OCI-LY7 (cell line): ENCODE measurements around the gene CFAP107. TPM values are rescaled to one million over a fixed set of nuclear protein-coding genes. Genes with fewer than 3 reads are reported as not detected.

Experiments used
- BruUV-seq: library from RNA; stranded (reverse); fragments of 400-500 nt; replicated peaks from 2 replicates; lab custom pipeline; 2021; lab: Mats Ljungman, UMichigan
- CTCF ChIA-PET: fragments of 300-600 bp; sonication (Branson Sonifier 250); formaldehyde crosslinking; loops from one replicate; lab custom pipeline; 2022; ENCODE audit warnings: antibody characterized with exemption; ENCODE audit not compliant: unreplicated experiment; lab: Charles Lee
- POLR2A ChIA-PET: fragments of 300-600 bp; sonication (Branson Sonifier 250); formaldehyde crosslinking; loops from one replicate; lab custom pipeline; 2022; ENCODE audit warnings: antibody characterized with exemption; lab: Charles Lee
- DNase-seq: peaks from one replicate; pipeline ENCODE4 v3.0.0-alpha.2; 2015; ENCODE audit warnings: low spot score
- H2AFZ ChIP-seq: fragments of 200-600 bp; sonication (generic), shearing (Covaris generic); 2 replicates; pipeline ENCODE4 v1.6.1; 2014; ENCODE audit warnings: mild to moderate bottlenecking, antibody characterized with exemption, low read length, moderate library complexity
- H3K27ac ChIP-seq: fragments of 200-600 bp; sonication (generic); 2 replicates; pipeline ENCODE4 v1.5.1; 2014; ENCODE audit warnings: mixed run types, low read depth, mild to moderate bottlenecking, moderate library complexity, low read length, inconsistent platforms; ENCODE audit not compliant: poor library complexity, severe bottlenecking
- H3K36me3 ChIP-seq: fragments of 200-600 bp; sonication (generic); 2 replicates; pipeline ENCODE4 v1.6.1; 2014; ENCODE audit warnings: mild to moderate bottlenecking, antibody characterized with exemption, low read length, moderate library complexity, mixed read lengths; ENCODE audit not compliant: insufficient read depth
- H3K4me1 ChIP-seq: fragments of 200-600 bp; sonication (generic); 2 replicates; pipeline ENCODE4 v1.5.1; 2014; ENCODE audit warnings: mild to moderate bottlenecking, low read length; ENCODE audit not compliant: insufficient read depth, poor library complexity, severe bottlenecking
- H3K4me2 ChIP-seq: fragments of 200-600 bp; sonication (generic); 2 replicates; pipeline ENCODE4 v1.6.1; 2014; ENCODE audit warnings: mild to moderate bottlenecking, low read length
- H3K4me3 ChIP-seq: fragments of 200-600 bp; sonication (generic); 2 replicates; pipeline ENCODE4 v1.5.1; 2014; ENCODE audit warnings: mild to moderate bottlenecking, low read depth, low read length; ENCODE audit not compliant: poor library complexity, severe bottlenecking
- H3K79me2 ChIP-seq: fragments of 200-600 bp; sonication (generic); 2 replicates; pipeline ENCODE4 v1.6.1; 2016; ENCODE audit warnings: low read depth, mild to moderate bottlenecking, low read length, moderate library complexity, mixed read lengths; ENCODE audit not compliant: insufficient read depth
- H3K9me2 ChIP-seq: fragments of 200-600 bp; sonication (generic); 2 replicates; pipeline ENCODE4 v1.6.1; 2016; ENCODE audit warnings: mild to moderate bottlenecking, low read length, mixed read lengths; ENCODE audit not compliant: insufficient read depth
- H3K9me3 ChIP-seq: fragments of 200-600 bp; sonication (generic); 2 replicates; pipeline ENCODE4 v1.6.1; 2014; ENCODE audit warnings: mild to moderate bottlenecking, mixed run types, low read length, mixed read lengths
- H4K20me1 ChIP-seq: fragments of 200-600 bp; sonication (generic); 2 replicates; pipeline ENCODE4 v1.6.1; 2014; ENCODE audit warnings: mild to moderate bottlenecking, antibody characterized with exemption, low read length, moderate library complexity, mixed read lengths; ENCODE audit not compliant: insufficient read depth
- EZH2phosphoT487 ChIP-seq: fragments of 200-600 bp; sonication (generic); IDR thresholded peaks from 2 replicates; pipeline ENCODE4 v1.6.1; 2018; ENCODE audit warnings: low read depth, borderline replicate concordance, mild to moderate bottlenecking, mixed run types, antibody characterized with exemption, low read length, moderate library complexity, mixed read lengths
- intact Hi-C: fragments of 100-400 bp; cut with micrococcal nuclease; formaldehyde crosslinking; loops from one replicate; pipeline ENCODE4 v1.10.0; 2022; ENCODE audit not compliant: unreplicated experiment
- total RNA-seq, 2 experiments: library from RNA; depleted of rRNA in 1 of 2; stranded (reverse); fragments of >200 nt in 1 of 2; shearing (Covaris generic) in 1 of 2; gene quantifications; 2 replicates each; pipeline ENCODE4 v1.2.3, GENCODE V29; 2014 to 2022
- TF ChIP-seq, protein P1 (sequence below): fragments of 200-600 bp; sonication (generic); conservative IDR thresholded peaks from 2 replicates; pipeline ENCODE4 v1.5.1; 2014; ENCODE audit warnings: mild to moderate bottlenecking, antibody characterized with exemption, low read length, moderate library complexity, mixed read lengths

The CFAP107 gene
- total RNA-seq, 2 experiments from 2014 or later: not detected

DNA sequence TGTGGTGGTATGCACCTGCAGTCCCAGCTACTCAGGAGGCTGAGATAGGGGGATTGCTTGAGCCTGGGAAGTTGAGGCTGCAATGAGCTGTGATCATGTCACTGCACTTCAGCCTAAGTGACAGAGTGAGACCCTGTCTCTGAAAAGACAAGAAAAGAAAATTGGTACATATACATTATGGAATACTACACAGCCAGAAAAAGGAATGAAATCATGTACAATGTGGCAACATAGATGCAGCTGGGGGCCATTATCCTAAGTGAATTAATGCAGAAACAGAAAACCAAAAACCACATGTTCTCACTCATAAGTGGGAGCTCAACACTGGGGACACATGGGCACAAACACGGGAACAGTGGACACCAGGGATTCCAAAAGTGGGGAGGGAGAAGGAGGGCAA, 7.1 kb upstream of the CFAP107 start:
- Histone ChIP-seq H3K4me1 (no peaks in the 10 kb centered on the region), H3K9me3 (no peaks in the 10 kb centered on the region), H3K79me2 (no peaks in the 10 kb centered on the region), H3K36me3 (no peaks in the 10 kb centered on the region), H4K20me1 (no peaks in the 10 kb centered on the region), H2AFZ (no peak overlapping the region), H3K27ac (no peak overlapping the region), H3K9me2 (no peaks in the 10 kb centered on the region), H3K4me2 (no peak overlapping the region), H3K4me3 (no peak overlapping the region)
- no peak for DNase-seq
- intact Hi-C loops: no loop called here
- ChIA-PET POLR2A (no interaction called here), CTCF (no interaction called here)
- no peak for TF ChIP-seq EZH2phosphoT487
- TF ChIP-seq, protein P1, sequence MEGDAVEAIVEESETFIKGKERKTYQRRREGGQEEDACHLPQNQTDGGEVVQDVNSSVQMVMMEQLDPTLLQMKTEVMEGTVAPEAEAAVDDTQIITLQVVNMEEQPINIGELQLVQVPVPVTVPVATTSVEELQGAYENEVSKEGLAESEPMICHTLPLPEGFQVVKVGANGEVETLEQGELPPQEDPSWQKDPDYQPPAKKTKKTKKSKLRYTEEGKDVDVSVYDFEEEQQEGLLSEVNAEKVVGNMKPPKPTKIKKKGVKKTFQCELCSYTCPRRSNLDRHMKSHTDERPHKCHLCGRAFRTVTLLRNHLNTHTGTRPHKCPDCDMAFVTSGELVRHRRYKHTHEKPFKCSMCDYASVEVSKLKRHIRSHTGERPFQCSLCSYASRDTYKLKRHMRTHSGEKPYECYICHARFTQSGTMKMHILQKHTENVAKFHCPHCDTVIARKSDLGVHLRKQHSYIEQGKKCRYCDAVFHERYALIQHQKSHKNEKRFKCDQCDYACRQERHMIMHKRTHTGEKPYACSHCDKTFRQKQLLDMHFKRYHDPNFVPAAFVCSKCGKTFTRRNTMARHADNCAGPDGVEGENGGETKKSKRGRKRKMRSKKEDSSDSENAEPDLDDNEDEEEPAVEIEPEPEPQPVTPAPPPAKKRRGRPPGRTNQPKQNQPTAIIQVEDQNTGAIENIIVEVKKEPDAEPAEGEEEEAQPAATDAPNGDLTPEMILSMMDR: no peak
- no TSS peak for BruUV-seq

DNA sequence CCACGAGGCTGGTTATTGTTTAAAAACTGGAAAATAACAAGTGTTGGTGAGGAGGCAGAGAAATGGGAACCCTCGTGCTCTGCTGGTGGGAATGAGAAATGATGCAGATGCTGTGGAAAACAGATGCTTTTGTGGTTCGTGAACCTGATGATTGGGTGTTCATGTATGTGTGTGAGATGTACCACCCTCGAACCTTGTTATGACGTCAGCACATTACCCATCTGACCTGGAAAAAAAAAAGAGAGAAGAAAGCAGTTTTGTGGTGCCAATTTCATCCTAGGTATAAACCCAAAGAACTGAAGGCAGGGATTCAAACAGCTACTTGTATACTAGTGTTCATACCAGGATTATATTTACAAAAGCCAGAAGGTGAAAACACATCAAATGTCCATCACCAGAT, 6.4 kb upstream of the CFAP107 start:
- no peak overlapping the region for H3K27ac ChIP-seq
- H3K36me3 ChIP-seq: no peaks in the 10 kb centered on the region
- ChIA-PET CTCF (no interaction called here), POLR2A (no interaction called here)
- intact Hi-C loops: no loop called here
- no peaks in the 10 kb centered on the region for H4K20me1 ChIP-seq
- no peaks in the 10 kb centered on the region for H3K9me3 ChIP-seq
- BruUV-seq: no TSS peak
- no peak for TF ChIP-seq EZH2phosphoT487
- no peaks in the 10 kb centered on the region for H3K4me1 ChIP-seq
- DNase-seq: no peak
- no peaks in the 10 kb centered on the region for H3K79me2 ChIP-seq
- H3K4me3 ChIP-seq: no peak overlapping the region
- no peaks in the 10 kb centered on the region for H3K9me2 ChIP-seq
- H3K4me2 ChIP-seq: no peak overlapping the region
- H2AFZ ChIP-seq: no peak overlapping the region

DNA sequence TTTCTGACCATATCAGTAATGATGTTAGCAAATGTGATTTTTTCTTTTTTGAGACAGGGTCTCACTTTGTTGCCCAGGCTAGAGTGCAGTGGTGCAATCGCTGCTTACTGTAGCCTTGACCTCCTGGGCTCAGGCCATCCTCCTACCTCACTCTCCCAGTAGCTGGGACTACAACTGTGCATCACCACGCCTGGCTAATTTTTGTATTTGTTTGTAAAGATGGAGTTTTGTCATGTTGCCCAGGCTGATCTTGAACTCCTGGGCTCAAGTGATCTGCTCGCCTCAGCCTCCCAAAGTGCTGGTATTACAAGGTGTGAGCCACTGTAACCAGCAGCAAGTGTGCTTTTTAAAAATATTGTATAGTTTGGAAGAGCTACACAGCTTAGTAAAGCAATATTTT, 4.1 kb upstream of the CFAP107 start:
- intact Hi-C loops: no loop called here
- Histone ChIP-seq H3K4me1 (no peaks in the 10 kb centered on the region), H3K36me3 (no peaks in the 10 kb centered on the region), H3K9me3 (no peaks in the 10 kb centered on the region), H3K4me2 (no peak overlapping the region), H3K9me2 (no peaks in the 10 kb centered on the region), H4K20me1 (no peaks in the 10 kb centered on the region), H3K27ac (no peak overlapping the region), H2AFZ (no peak overlapping the region), H3K4me3 (no peak overlapping the region), H3K79me2 (no peaks in the 10 kb centered on the region)
- no TSS peak for BruUV-seq
- POLR2A ChIA-PET: no interaction called here
- CTCF ChIA-PET: no interaction called here
- DNase-seq: no peak
- no peak for TF ChIP-seq EZH2phosphoT487
- TF ChIP-seq, protein P1: no peak
